ENCODE data around the gene CEP162. TPM values are rescaled to one million over a fixed set of nuclear protein-coding genes. Genes with fewer than 3 reads are reported as not detected.

Gene CEP162
- total and polyA plus RNA-seq, 2 experiments from 2014 or later, result 4.1 to 13.7 TPM

DNA sequence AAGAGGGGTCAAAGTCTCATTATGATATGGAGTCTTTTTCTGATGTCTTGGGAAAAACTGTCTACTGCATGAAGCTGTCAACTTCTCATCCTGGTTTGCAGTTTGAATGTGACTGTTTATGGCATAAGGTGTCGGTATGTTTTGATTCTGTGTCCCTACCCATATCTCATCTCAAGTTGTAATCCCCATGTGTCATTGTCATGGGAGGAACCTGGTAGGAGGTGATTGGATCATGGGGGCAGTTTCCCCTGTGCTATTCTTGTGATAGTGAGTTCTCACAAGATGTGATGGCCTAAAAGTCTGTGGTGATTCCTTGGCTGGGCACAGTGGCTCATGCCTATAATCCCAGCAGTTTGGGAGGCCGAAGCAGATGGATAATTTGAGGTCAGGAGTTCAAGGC is 146.2 kb downstream of the CEP162 start:
- no peaks in the 10 kb centered on the region for H3K27me3 ChIP-seq
- no peaks in the 10 kb centered on the region for H3K4me1 ChIP-seq (ENCODE audit: insufficient read depth)
- H3K27ac ChIP-seq, result no peak overlapping the region
- no peak overlapping the region for H3K4me3 ChIP-seq
- H2AFZ ChIP-seq, result no peak overlapping the region
- H4K20me1 ChIP-seq (ENCODE audit: insufficient read depth, poor library complexity, severe bottlenecking), result no peaks in the 10 kb centered on the region
- no peaks in the 10 kb centered on the region for H3K9me3 ChIP-seq (ENCODE audit: low read depth)
- WGBS (ENCODE audit: low lambda C conversion rate, missing lambda C conversion rate), result 94% methylated on average over 2 of the region's 2 CpGs
- no peaks in the 10 kb centered on the region for H3K9me2 ChIP-seq (replicated peaks; ENCODE audit: insufficient read depth)
- no peaks in the 10 kb centered on the region for H3K79me2 ChIP-seq
- H3K36me3 ChIP-seq (replicated peaks; ENCODE audit: insufficient read depth, low read depth), result no peaks in the 10 kb centered on the region
- no peak for DNase-seq (ENCODE audit: low spot score)
- H3K4me2 ChIP-seq, result no peak overlapping the region
- TF ChIP-seq EZH2phosphoT487 (IDR thresholded peaks at IDR 0.05; ENCODE audit: low read depth, severe bottlenecking, unreplicated experiment) (no peak), CTCF (IDR thresholded peaks at IDR 0.05; ENCODE audit: poor library complexity) (no peak), EZH2 (IDR thresholded peaks at IDR 0.05; ENCODE audit: borderline replicate concordance) (no peak)

GRCh38 chr6:84078335-84078734 is 149.1 kb downstream of the CEP162 start:
- Histone ChIP-seq H3K27me3 (no peaks in the 10 kb centered on the region), H4K20me1 (ENCODE audit: insufficient read depth, poor library complexity, severe bottlenecking) (no peaks in the 10 kb centered on the region), H3K9me3 (ENCODE audit: low read depth) (no peaks in the 10 kb centered on the region), H3K27ac (no peak overlapping the region), H3K4me3 (no peak overlapping the region), H3K4me2 (no peak overlapping the region), H2AFZ (no peak overlapping the region), H3K4me1 (ENCODE audit: insufficient read depth) (no peaks in the 10 kb centered on the region), H3K9me2 (replicated peaks; ENCODE audit: insufficient read depth) (no peaks in the 10 kb centered on the region), H3K79me2 (no peaks in the 10 kb centered on the region), H3K36me3 (replicated peaks; ENCODE audit: insufficient read depth, low read depth) (no peaks in the 10 kb centered on the region)
- no peak for DNase-seq (ENCODE audit: low spot score)
- TF ChIP-seq EZH2phosphoT487 (IDR thresholded peaks at IDR 0.05; ENCODE audit: low read depth, severe bottlenecking, unreplicated experiment) (no peak), CTCF (IDR thresholded peaks at IDR 0.05; ENCODE audit: poor library complexity) (no peak), EZH2 (IDR thresholded peaks at IDR 0.05; ENCODE audit: borderline replicate concordance) (no peak)
- 41% methylated on average over 1 of the region's 1 CpG for WGBS (ENCODE audit: low lambda C conversion rate, missing lambda C conversion rate)

- Histone ChIP-seq H3K27me3 (no peaks in the 10 kb centered on the region), H3K4me1 (ENCODE audit: insufficient read depth) (no peaks in the 10 kb centered on the region), H3K4me2 (no peak overlapping the region), H4K20me1 (ENCODE audit: insufficient read depth, poor library complexity, severe bottlenecking) (no peaks in the 10 kb centered on the region), H3K36me3 (replicated peaks; ENCODE audit: insufficient read depth, low read depth) (no peaks in the 10 kb centered on the region), H3K9me3 (ENCODE audit: low read depth) (no peaks in the 10 kb centered on the region), H2AFZ (no peak overlapping the region), H3K4me3 (no peak overlapping the region), H3K9me2 (replicated peaks; ENCODE audit: insufficient read depth) (no peaks in the 10 kb centered on the region), H3K27ac (no peak overlapping the region), H3K79me2 (no peaks in the 10 kb centered on the region)
- 87% methylated on average over 2 of the region's 2 CpGs for WGBS (ENCODE audit: low lambda C conversion rate, missing lambda C conversion rate)
- DNase-seq (ENCODE audit: low spot score), result no peak
- TF ChIP-seq EZH2 (IDR thresholded peaks at IDR 0.05; ENCODE audit: borderline replicate concordance), result no peak
- TF ChIP-seq CTCF (IDR thresholded peaks at IDR 0.05; ENCODE audit: poor library complexity), result no peak
- no peak for TF ChIP-seq EZH2phosphoT487 (IDR thresholded peaks at IDR 0.05; ENCODE audit: low read depth, severe bottlenecking, unreplicated experiment)
Measured at GRCh38 chr6:84077645-84078044, 149.8 kb downstream of the CEP162 start.

Data from hepatocyte (in vitro differentiated cells).